ENCODE data around the gene GCFC2.

DNA sequence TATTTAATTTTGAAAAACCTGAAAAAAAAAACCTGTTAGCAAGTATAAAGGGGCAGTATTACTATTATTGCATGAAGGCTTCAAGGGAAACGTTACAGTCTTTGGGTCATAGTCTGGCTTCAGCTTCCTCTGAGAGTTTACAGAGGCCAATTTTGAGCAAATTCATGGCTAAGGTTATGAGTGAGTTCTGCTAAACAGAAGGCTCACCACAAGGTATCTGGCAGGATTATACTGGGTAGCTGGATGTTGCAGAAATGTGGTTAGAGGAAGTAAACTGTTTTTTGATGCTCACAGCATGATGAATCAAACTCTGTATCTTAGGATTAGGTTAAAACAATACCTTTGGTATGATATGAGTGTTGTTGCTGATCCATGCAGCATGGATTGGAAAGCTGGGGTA, 54.9 kb downstream of the GCFC2 start:
- TF ChIP-seq, protein P1, sequence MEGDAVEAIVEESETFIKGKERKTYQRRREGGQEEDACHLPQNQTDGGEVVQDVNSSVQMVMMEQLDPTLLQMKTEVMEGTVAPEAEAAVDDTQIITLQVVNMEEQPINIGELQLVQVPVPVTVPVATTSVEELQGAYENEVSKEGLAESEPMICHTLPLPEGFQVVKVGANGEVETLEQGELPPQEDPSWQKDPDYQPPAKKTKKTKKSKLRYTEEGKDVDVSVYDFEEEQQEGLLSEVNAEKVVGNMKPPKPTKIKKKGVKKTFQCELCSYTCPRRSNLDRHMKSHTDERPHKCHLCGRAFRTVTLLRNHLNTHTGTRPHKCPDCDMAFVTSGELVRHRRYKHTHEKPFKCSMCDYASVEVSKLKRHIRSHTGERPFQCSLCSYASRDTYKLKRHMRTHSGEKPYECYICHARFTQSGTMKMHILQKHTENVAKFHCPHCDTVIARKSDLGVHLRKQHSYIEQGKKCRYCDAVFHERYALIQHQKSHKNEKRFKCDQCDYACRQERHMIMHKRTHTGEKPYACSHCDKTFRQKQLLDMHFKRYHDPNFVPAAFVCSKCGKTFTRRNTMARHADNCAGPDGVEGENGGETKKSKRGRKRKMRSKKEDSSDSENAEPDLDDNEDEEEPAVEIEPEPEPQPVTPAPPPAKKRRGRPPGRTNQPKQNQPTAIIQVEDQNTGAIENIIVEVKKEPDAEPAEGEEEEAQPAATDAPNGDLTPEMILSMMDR (IDR thresholded peaks at IDR 0.05), result no peak
- no peak for TF ChIP-seq POLR2A (IDR thresholded peaks at IDR 0.05)

Data from vagina (tissue), 2 donors.